ENCODE data around the gene AJM1. TPM values are rescaled to one million over a fixed set of nuclear protein-coding genes. Genes with fewer than 3 reads are reported as not detected.
"Not testable (repeated sequence)": the region's sequence is repeated elsewhere in the genome, so short reads cannot be mapped to it uniquely, and the experiment has no call there.

Gene AJM1
- total RNA-seq, 2 experiments from 2014 or later: 2.4 to 5.1 TPM

DNA sequence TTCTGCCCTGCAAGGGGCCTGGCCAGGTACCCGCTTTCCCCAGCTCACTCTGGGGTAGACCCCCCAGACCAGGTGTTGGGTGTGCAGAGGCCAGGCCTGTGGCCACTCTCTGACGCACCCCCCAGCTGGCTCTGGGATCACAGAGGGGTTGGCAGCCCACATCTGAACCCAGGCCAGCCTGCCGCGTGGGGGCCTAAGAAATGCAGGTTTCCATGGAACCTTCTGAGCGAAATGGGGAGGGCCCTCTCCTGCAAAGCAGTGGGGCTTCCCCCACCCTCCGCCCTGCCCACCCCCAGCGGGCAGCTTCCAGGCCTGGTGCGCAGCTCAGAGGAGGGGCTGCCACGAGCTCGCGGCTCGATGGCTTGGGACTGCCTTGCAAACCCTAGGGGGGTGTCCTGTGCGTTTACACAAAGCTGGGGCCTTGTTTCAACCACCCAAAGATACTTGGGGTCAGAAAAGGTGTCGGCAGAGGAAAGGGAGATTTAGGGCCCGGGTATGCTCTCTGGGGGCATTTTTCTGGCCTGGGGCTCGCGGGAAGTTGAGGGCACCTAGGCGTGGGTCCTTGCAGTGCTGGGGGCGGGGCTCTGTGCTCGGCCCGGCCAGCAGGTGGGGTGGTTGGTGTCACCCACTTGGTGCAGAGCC lies 1.0 kb downstream of the AJM1 start:
- BruUV-seq (replicated peaks); POLR2A ChIA-PET; H2AFZ ChIP-seq (ENCODE audit: low read length); H3K9me3 ChIP-seq (ENCODE audit: low read length); H3K79me2 ChIP-seq (ENCODE audit: insufficient read depth, low read depth, low read length); DNase-seq (ENCODE audit: low spot score); H4K20me1 ChIP-seq (ENCODE audit: insufficient read depth, low read length); H3K9me2 ChIP-seq (ENCODE audit: insufficient read depth, low read length): not testable (repeated sequence)
- peak overlapping the region; percentile 54 for H3K4me2 ChIP-seq (ENCODE audit: low read length)
- CTCF ChIA-PET (ENCODE audit: unreplicated experiment): interaction anchor here (0.6 kb wide), 2 partner anchors 34 to 166 kb away, joined by 3 to 4 read pairs; no protein-coding TSS in a partner anchor
- intact Hi-C loops (cut with micrococcal nuclease; ENCODE audit: unreplicated experiment): loop anchor here (1.0 kb wide), 1 partner anchor 53 kb away; no protein-coding TSS in a partner anchor
- H3K36me3 ChIP-seq (ENCODE audit: insufficient read depth, low read length): peaks cover 32% of the 10 kb centered on the region
- H3K4me3 ChIP-seq (ENCODE audit: low read depth, low read length, poor library complexity, severe bottlenecking): peak overlapping the region; percentile 6
- peaks cover 26% of the 10 kb centered on the region for H3K4me1 ChIP-seq (ENCODE audit: insufficient read depth, low read length, poor library complexity, severe bottlenecking)
- peak overlapping the region; percentile 25 for H3K27ac ChIP-seq (ENCODE audit: low read depth, low read length, poor library complexity, severe bottlenecking)

DNA sequence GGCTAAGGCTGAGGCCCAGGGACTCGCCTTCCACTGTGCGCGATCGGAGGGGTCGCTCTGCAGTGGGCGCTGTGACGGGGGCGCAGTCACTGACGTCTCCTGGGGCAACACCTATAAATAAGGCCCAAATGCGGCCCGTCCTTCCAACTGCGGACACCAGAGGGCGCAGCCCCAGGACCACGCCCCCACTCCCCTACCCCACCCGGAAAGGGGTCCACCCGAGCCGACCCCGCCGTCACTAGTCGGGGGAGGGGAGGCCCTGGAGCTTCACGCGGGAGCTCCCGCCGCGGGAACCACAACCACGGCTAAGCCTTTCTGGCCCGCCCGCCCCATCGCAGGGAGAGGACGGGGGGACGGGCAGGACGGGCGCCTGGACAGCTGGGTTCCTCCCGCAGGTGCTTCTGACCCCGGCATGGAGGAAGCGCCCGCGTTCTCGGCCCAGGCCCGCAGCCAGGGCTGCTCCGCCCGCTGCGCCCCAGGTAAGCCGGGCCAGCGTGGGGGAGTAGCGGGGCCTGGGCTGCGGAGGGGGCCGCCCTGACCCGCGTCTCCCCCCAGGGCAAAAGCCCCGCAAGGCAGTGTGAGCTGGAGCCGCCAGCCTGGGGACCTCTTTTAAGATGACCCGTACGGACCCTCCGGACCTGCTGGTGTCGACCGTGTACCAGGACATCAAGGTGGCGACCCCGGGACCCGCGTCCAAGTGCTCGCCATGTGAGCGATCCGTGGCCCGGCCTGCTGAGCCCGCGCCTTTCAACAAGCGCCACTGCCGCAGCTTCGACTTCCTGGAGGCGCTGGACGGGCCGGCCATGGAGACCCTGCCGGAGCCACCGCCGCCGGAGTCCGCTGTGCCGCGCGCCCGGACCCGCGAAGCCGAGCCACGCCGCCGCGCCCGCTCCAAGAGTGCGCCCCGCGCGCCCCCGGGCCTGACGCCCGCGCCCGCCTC lies 1.8 kb downstream of the AJM1 start:
- H2AFZ ChIP-seq (ENCODE audit: low read length); H3K9me2 ChIP-seq (ENCODE audit: insufficient read depth, low read length); H4K20me1 ChIP-seq (ENCODE audit: insufficient read depth, low read length); H3K27ac ChIP-seq (ENCODE audit: low read depth, low read length, poor library complexity, severe bottlenecking); POLR2A ChIA-PET; H3K79me2 ChIP-seq (ENCODE audit: insufficient read depth, low read depth, low read length); BruUV-seq (replicated peaks); H3K9me3 ChIP-seq (ENCODE audit: low read length): not testable (repeated sequence)
- H3K36me3 ChIP-seq (ENCODE audit: insufficient read depth, low read length): peaks cover 25% of the 10 kb centered on the region
- DNase-seq (ENCODE audit: low spot score): peak; percentile 48
- H3K4me2 ChIP-seq (ENCODE audit: low read length): peak overlapping the region; percentile 54; the same call in 1 of the 2 replicates
- CTCF ChIA-PET (ENCODE audit: unreplicated experiment): interaction anchor here (0.6 kb wide), 1 partner anchor 35 kb away, joined by 3 read pairs; no protein-coding TSS in a partner anchor
- intact Hi-C loops (cut with micrococcal nuclease; ENCODE audit: unreplicated experiment): loop anchor here (1.0 kb wide), 1 partner anchor 54 kb away; no protein-coding TSS in a partner anchor
- TF ChIP-seq, protein P1, sequence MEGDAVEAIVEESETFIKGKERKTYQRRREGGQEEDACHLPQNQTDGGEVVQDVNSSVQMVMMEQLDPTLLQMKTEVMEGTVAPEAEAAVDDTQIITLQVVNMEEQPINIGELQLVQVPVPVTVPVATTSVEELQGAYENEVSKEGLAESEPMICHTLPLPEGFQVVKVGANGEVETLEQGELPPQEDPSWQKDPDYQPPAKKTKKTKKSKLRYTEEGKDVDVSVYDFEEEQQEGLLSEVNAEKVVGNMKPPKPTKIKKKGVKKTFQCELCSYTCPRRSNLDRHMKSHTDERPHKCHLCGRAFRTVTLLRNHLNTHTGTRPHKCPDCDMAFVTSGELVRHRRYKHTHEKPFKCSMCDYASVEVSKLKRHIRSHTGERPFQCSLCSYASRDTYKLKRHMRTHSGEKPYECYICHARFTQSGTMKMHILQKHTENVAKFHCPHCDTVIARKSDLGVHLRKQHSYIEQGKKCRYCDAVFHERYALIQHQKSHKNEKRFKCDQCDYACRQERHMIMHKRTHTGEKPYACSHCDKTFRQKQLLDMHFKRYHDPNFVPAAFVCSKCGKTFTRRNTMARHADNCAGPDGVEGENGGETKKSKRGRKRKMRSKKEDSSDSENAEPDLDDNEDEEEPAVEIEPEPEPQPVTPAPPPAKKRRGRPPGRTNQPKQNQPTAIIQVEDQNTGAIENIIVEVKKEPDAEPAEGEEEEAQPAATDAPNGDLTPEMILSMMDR (conservative IDR thresholded peaks at IDR 0.05; ENCODE audit: low read length): peak; percentile 73
- peak overlapping the region; percentile 6 for H3K4me3 ChIP-seq (ENCODE audit: low read depth, low read length, poor library complexity, severe bottlenecking)
- H3K4me1 ChIP-seq (ENCODE audit: insufficient read depth, low read length, poor library complexity, severe bottlenecking): peaks cover 26% of the 10 kb centered on the region

DNA sequence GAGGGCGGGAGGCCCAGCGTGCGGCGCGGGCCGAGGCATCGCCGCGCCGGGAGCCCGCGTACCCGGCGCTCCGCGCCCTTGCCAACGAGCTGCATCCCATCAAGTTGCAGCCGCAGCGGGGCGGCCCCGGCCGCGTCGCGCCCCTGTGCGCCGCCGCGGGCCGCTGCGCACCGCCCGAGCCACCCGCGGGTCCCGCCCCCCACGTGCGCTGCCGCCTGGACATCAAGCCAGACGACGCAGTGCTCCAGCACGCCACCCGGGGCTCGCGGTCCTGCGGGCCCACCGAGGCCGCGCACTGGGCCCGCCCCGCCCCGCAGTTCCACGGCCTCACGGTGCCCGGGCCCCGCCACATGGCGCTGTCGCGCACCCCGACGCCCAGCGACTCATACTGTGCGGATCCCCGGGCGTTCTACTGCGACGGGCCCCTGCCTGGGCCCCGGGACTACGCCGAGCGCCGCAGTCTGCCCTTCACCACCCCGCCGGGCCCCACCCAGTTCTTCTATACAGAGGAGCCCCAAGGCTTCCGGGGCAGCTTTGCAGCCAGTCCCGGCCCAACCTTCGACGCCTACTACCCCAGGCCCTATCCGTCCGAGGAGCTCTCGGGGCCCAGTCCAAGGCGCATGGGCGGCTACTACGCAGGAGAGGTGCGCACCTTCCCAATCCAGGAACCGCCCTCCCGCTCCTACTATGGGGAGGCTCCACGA lies 2.6 kb downstream of the AJM1 start:
- ChIA-PET POLR2A (no interaction called here), CTCF (ENCODE audit: unreplicated experiment) (no interaction called here)
- H3K4me2 ChIP-seq (ENCODE audit: low read length): no peak overlapping the region
- no peaks in the 10 kb centered on the region for H3K9me3 ChIP-seq (ENCODE audit: low read length)
- no peak overlapping the region for H2AFZ ChIP-seq (ENCODE audit: low read length)
- DNase-seq (ENCODE audit: low spot score): no peak
- intact Hi-C loops (cut with micrococcal nuclease; ENCODE audit: unreplicated experiment): no loop called here
- no peak overlapping the region for H3K4me3 ChIP-seq (ENCODE audit: low read depth, low read length, poor library complexity, severe bottlenecking)
- peaks cover 17% of the 10 kb centered on the region for H3K36me3 ChIP-seq (ENCODE audit: insufficient read depth, low read length)
- H3K4me1 ChIP-seq (ENCODE audit: insufficient read depth, low read length, poor library complexity, severe bottlenecking): peaks cover 30% of the 10 kb centered on the region
- no peaks in the 10 kb centered on the region for H4K20me1 ChIP-seq (ENCODE audit: insufficient read depth, low read length)
- H3K27ac ChIP-seq (ENCODE audit: low read depth, low read length, poor library complexity, severe bottlenecking): no peak overlapping the region
- no TSS peak for BruUV-seq (replicated peaks)
- no peaks in the 10 kb centered on the region for H3K79me2 ChIP-seq (ENCODE audit: insufficient read depth, low read depth, low read length)
- no peak for TF ChIP-seq EZH2phosphoT487 (IDR thresholded peaks at IDR 0.05; ENCODE audit: borderline replicate concordance, low read depth, low read length)
- TF ChIP-seq, protein P1 (conservative IDR thresholded peaks at IDR 0.05; ENCODE audit: low read length): no peak
- no peaks in the 10 kb centered on the region for H3K9me2 ChIP-seq (ENCODE audit: insufficient read depth, low read length)

Measured in OCI-LY7 (cell line).